HG03565 (cell line): ENCODE data around the gene FBXW4.

Experiments
- ATAC-seq: cut with Tn5 transposase; IDR thresholded peaks from one replicate; pipeline ENCODE4 v1.9.1; 2021; ENCODE audit warnings: mild to moderate bottlenecking, moderate library complexity; ENCODE audit not compliant: unreplicated experiment

Gene FBXW4

GRCh38 chr10:101569622-101570427 lies 125.1 kb downstream of the FBXW4 start:
- ATAC-seq = no peak

DNA sequence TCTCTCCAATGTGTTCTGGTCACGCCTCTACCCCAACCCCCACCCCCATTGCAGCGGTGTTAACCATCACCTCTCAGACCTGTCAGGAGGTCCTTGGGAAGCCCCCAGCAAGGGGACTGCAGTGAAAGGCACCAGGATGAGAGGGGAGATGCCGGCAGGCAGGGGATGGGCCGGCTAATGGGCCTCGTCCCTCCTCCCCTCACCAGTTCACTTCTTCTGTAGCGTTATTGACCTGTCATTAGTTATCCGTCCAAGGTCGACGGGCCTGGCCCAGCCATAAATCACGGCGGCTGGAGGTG lies 125.7 kb downstream of the FBXW4 start:
- no peak for ATAC-seq

DNA sequence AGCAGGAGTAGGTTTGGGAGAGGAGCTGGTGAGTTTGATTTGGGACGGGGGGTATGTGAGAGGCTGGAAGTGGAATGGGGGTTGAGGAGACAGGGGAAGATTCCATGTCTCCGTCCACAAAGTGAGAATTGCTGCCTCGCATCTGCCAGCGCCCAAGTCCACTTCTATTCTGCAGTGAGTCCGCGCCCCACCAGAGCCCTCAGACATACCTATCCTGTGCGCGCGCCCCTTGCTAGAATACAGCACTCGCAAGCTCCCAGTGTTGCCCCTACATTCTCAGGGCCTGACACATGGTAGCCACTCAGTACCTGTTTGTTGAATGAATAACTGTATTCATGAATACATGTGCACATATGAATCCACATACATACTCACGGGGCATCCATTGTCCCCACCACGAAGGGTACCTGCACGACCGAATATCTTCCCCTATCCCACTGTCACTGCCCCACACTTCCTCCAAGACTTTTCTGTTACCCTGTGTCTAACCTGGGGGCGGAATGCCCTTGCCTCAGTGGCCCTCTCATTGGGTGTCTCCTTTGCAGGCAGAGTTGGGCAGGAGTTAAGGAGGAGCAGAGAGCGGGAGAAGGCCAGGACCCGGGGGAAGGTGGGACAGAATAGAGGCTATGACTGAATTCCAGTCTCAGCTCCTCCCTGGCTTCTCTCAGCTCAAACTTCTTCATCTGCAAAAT lies 126.8 kb downstream of the FBXW4 start:
- ATAC-seq = no peak

GRCh38 chr10:101567165-101568006 lies 127.6 kb downstream of the FBXW4 start:
- ATAC-seq = no peak

DNA sequence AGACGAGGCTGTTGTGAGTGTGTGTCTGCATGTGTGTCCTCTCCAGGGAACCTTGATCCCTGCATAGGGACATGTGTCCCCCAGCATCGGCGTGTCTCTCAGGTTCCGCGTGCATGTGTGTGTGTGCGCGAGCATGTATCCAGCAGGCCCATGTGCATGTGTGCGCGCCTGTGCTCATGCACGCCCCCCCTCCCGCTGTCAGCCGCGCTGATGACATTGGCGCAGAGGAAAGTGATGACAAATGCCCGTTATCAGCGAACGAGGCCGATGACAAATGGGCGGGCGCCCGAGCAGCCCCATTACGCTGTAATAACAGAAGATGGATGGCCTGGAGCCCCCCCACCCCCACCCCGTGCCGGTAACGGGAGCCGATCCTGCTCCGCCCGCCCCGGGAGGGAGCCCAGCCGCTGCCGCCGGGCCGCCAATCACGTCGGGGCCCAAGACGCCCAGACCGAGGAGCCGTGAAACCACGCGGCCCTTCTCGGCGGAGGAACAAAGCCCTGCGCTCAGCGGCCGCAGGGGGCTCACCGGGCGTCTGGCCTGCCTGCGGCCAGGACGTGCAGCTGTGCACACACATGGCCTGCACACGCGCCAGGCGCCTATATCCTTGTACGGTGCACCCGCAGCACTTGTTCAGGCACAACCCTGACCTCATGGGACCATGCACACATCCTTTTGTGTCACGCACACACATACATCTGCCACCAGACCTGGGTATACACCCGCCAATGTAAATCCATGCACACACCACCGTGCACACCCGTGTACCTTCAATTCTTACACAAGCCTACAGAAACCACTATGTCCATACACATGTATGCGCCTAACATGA lies 128.4 kb downstream of the FBXW4 start:
- ATAC-seq = no peak

DNA sequence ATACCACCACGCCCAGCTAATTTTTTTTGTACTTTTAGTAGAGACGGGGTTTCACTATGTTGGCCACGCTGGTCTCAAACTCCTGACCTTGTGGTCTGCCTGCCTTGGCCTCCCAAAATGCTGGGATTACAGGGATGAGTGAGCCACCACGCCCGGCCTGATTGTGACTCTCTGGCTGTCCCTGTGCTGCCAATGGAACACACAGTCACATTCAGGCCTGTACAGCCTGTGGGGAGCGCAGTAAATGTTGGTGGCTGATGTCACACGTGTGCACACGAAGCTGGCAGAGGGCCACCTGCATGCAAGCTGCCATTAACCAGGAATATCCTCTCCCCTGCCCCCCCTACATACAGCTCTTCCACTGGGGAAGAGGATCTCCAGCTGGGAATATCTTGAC lies 129.0 kb downstream of the FBXW4 start:
- ATAC-seq = no peak

DNA sequence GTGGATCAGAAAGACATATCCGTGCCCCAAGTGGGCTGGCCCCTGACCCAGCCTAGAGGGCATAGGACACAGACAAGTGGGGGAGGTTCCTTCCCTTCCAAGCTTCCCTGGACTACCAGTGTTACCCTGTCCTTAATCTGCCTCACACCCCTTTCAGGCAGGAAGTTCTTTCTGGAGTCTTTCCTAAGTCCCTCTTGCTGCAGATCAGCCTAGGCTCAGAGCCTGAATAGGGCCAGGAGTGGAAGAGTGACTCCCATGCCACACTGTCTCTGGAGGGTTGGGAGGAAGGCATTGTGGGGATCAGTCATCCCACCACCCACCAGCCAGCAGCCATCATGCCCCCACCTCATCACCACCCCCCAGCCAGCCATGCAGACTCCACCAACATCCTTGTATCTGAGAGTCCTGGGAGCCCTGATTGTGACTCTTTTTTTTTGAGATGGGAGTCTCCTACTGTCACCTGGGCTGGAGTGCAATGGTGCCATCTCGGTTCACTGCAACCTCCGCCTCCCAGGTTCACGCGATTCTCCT lies 129.5 kb downstream of the FBXW4 start:
- ATAC-seq = no peak

DNA sequence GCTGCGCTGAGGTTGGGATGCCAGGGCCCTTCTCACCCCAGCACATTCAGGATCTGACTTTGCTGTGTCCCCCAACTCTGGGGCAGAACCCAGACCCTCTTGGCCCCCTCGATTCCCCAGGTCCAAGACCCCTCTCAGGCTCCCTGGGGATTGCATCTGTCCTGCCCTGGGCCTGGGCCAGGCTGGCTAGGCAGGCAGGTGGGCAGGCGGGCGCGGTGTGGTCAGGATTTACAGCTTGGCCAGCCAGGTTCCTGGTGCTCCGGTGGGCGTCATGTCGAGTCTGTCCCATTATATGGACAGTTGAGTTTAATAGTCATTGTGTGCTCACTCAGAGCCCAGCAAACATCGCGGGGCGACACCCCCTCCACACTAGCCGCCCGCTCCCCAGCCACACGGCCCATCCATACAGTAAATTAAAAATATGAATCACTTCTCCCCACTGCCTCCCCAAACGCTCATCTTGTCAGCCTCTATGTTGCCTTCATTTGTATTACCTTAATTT lies 130.4 kb downstream of the FBXW4 start:
- no peak for ATAC-seq

GRCh38 chr10:101563497-101564040 lies 131.4 kb downstream of the FBXW4 start:
- no peak for ATAC-seq

DNA sequence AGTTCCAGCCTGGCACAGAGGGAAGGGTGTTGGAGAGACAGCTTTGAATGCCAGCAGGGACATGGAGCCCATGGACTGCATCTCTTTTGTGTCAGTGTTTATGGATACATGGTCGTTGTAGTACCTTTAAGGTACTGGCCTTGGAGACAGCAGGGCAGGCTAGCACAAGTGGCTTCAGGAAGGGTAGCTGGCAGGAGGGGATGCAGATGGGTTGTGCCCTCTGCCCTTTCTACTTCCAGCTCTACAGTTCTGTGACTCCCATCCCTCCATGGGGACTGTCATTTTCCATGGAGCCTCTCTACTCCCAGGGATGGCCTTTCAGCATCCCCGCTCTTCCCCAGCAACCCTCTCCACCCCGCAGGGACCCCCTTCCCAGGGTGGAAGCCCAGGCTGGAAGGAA lies 132.0 kb downstream of the FBXW4 start:
- no peak for ATAC-seq

- ATAC-seq = no peak
Measured at GRCh38 chr10:101562231-101562630, 132.7 kb downstream of the FBXW4 start.

DNA sequence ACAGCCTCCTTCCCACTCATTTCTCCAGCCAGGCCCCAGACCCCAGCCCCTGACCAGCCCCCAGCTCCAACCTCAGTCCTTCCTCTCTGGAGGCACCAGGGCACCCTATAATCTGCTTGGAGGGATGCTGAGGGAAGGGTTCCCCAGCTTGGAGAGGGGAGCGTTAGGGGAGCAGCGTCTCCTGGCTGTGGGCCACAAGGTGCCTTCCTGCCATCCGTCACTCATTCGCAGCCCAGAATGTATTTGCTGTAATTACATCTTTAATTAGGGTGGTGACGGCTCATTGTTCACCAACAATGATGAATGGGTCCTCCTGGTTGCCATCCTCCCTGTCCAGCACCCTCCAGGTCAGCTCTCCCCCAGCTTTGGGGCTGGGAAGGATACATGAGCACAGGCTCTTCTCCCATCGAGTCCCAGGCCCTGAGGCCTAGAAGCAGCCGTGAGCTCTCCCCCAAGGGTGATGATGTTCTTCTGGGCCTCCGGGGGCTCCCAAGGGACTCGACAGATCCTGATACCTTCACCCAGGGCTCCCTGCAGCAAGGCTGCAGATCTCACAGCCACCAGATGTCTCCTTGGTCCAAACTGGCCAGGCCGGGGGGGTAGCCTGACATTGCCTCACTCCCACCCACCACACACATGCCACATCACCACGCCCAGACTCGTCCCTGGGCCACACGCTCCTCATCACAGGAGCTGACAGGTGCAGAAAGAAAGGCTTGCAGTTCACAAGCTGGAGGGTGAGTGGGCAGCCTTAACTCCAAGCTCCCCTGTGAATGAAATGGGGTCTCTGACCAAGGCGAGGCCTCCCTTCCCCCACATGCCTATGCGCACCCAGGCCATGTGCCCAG lies 133.7 kb downstream of the FBXW4 start:
- ATAC-seq = no peak
